Stimulated activated CD8-positive, alpha-beta memory T cell treated with anti-CD3 and anti-CD28 coated beads, Interleukin-15, amount 100 ng/mL, for 4 hours (primary cell): ENCODE data around the gene SLC17A5.
A peak's percentile ranks its signal among the peaks of the same experiment; 100 is the strongest.
"Not testable (repeated sequence)": the region's sequence is repeated elsewhere in the genome, so short reads cannot be mapped to it uniquely, and the experiment has no call there.

Source experiments
- DNase-seq, 2 donors: peaks; one replicate each; pipeline ENCODE4 v3.0.0-alpha.2; 2020; ENCODE audit warnings: low read depth in 2 of 2

The SLC17A5 gene

DNA sequence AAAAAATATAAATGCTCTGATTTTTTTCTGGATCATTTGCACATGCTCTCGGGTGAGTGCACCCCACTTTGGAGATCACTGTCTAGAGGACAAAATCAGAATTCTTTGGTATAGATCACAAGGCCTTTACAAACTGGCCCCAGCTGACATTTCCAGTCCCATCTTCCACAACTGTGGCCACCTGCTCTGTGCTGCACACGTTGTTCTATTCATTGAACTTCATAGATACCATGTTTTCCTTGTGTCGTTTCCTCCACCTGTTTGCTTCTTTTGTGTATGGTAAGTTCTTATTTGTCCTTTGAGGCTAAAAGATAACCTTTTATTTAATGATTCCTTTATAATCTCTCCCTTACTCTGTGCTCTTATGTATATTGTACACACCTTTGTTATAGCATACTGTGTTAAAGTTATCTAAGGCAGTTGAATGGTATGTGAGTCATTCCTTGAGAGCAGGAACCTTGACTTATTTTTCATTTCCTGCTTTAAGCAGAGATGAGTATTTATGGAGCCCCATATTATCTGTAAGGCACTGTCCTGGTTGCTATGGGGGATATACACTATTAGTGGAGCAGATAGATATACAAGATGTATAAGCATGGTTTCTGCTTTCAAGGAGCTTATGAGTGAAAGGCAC lies 12.0 kb upstream of the SLC17A5 start:
- DNase-seq = no peak

- no peak for DNase-seq
Measured at GRCh38 chr6:73664701-73665100, 10.9 kb upstream of the SLC17A5 start.

- DNase-seq = no peak
Measured at GRCh38 chr6:73657201-73657600, 3.4 kb upstream of the SLC17A5 start.

DNA sequence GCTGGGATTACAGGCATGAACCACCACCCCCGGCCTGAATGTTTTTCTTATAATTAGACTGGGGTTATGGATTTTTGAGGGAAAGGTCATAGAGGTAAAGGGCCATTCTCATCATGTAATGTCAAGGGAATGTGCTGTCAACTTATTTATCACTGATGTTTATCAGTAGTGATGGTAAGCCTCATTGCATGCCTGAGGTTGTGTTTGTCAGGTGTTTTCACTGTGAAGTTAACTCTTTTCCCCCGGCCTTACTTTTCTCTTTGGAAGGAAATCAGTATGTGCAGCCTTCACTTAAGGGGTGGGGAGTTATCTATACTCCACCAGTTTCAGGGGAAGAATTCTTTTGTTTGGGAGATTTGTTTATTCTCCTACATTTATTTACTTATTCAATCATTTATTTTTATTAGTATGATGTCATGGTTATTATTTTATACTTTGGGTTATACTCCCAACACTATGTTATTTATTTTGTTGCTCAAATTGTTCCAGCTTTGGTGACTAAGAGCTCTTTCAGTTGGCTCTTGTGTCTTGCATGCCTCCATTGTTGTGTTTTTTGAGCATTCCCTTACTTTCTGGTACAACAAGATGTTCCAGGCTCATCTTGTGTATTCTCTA lies 2.8 kb upstream of the SLC17A5 start:
- no peak for DNase-seq

GRCh38 chr6:73655341-73655917 lies 1.6 kb upstream of the SLC17A5 start:
- no peak for DNase-seq

DNA sequence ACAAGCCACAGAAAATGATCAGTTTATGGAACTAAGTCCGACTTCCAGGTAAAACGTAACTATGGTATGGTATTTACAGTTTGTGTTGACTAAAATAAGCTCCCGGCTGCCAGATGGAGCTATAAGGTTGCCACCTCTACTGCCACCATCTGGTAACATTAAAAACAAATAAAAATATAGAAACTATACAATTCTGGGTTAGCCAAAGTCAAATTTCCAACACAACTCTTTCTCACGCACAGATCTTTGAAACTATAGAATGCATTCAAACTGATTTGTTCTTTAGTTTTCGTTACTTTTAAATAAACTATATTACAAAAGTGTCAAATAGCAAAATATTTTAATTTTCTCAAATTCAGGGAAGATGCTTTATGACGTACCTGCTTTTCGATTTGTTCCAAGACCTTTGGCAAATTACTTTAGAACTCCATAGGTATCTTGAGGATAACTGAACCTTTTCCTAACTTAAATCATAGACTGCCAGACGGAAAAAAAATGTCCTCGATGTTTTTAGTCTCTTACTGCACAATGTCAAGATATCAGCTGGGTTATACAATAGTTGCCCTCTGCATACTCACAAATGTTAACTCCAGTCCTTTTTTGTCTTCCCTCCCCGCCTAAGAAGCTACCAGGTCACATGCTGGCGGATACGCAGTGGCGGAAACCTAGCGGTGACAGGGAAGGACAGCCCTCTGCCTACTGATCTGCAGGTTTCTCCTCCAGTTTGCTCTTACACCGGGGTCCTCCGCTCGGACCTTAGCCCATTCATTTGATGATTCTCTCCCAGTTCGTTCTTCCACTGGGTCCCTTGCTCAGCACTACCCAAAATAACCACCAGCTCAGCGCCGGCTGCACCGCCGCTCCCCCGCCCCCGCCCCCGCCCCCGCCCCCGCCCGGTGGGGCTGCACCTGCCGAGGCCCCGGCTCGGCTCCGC lies 888 bp downstream of the SLC17A5 start:
- DNase-seq = peak; percentile 21 to 35

- DNase-seq = no peak
Measured at GRCh38 chr6:73649783-73650182, 4.0 kb downstream of the SLC17A5 start.

GRCh38 chr6:73648166-73648565 lies 5.6 kb downstream of the SLC17A5 start:
- DNase-seq = no peak

GRCh38 chr6:73644941-73645591 lies 8.7 kb downstream of the SLC17A5 start:
- DNase-seq = no peak

- DNase-seq = no peak
Measured at GRCh38 chr6:73644030-73644429, 9.8 kb downstream of the SLC17A5 start.

DNA sequence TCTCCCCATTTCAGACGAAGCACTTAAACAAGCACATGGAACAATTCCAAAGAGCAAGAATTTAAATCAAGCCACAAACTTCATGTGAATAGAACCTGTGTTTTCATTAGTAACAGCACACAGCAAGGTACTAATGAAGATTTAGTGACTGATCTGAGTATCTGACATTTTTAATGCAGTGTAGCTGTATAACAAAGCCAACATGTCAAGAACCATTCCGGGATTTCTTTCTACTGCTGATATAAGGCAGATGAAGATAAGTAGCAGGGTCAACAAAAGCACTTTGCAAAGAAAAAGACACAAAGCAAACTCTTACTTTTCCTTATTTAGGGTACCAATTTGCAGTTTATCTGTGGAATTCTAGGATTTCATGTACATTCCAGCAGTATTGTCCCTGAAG lies 11.3 kb downstream of the SLC17A5 start:
- DNase-seq = no peak

DNA sequence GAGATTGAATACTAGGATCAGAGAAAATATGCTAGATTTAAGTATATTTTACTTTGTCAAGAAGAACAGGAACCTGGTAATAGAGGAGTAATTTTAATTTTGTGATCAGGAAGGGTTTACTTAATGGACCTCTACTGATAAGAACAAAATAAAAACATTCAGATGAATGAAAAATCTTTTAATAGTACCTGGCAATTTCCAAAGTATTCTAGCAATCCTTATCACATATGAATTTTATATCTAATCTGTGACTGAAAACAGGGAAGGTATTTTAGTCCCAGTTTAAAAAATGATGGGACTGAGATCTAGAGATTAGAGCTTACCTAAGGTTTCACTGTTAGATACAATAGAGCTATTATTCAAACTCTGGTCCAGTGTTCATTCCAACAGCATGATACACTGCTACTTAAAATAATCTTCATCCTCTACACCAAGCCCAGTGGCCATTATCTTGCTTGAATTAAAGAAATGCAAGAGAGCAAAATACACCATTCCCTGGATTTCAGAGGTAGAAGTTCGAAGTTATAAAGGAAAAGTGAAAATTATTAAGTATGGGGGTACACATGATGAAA lies 13.5 kb downstream of the SLC17A5 start:
- DNase-seq = no peak

- DNase-seq = no peak
Measured at GRCh38 chr6:73639040-73639439, 14.8 kb downstream of the SLC17A5 start.

DNA sequence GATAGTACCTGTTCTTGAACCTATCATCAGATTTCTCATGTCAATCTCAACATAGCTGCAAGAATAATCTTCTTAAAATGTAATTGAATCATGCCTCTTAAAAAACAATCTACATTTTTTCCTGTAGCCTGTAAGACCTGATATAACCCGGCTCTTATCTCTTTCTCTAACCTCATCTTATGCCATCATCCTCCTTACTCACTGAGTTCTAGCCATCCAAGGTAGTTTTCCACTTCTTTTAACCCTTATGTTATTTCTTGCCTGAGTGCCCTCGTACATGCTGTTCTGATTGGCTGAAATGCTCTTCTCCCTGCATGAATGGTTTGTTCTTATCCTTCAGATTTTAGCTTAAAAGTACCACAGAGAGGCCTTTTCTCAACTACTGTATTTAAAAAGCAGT lies 16.4 kb downstream of the SLC17A5 start:
- no peak for DNase-seq

DNA sequence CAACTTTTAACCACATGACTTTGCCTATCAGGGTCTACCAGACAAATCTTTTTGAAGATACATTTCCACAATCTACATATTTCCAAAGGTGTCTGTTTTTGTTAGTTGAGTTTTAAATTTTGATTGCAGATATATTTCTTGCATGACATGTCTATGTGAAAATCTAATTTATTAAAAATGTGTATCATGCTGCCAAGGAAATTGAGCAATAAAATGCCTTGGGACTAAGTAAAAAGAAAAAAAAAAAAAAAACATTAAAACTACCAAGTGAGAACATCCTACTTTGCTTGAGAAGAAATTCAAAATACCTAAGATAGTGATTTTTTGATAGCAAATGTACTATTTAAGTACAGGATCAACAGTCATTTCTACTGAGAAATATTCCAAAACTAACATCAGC lies 17.7 kb downstream of the SLC17A5 start:
- no peak for DNase-seq

DNA sequence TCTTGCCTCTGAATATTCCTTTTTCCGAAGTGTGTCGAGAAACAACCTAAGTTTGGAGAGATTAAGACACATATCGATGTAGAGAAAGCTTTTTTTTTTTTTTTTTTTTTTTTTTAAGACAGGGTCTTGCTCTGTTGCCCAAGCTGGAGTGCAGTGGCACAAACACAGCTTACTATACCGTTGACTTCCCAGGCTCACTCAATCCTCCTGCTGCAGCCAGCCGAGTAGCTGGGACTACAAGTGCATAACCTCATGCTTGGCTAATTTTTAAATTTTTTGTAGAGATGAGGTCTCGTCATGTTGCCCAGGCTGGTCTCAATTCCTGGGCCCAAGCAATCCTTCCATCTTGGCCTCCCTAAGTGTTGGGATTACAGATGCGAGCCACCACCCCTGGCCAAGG lies 21.4 kb downstream of the SLC17A5 start:
- DNase-seq = no peak

- DNase-seq = no peak
Measured at GRCh38 chr6:73631849-73632248, 21.9 kb downstream of the SLC17A5 start.

DNA sequence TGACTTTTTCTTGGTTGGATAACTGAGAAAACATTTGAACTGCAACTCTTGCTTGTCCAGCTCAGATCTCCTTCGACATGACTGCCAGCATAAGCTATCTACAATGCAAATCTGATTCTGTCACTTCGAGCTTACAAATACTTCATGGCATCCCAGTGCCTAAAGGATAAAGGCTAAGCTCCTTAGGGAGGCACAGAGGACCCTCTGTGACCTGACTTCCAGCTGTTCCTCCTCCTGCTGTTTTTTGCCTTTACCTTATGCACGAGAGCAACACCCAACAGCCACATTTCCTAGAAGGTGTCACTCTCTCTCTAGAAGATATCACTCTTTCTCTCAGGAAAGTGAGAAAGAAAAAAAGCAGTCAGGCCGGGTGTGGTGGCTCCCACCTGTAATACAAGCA lies 23.4 kb downstream of the SLC17A5 start:
- no peak for DNase-seq

DNA sequence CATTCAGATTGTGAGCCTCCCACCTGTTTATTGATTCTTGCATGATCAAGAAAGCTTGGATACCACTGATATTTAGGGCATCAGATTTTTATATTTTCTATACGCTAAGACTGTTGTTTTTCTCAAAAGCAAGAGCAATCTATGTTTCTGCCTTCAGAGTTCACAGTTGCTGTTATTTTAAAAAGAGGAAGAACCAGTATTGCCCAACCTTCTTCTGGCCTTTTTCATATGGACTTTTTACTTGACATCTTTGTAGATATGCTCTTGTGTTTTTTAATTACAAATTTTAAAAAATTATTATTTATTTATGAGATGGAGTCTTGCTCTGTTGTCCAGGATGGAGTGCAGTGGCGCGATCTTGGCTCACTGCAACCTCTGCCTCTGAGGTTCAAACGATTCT lies 28.9 kb downstream of the SLC17A5 start:
- no peak for DNase-seq

DNA sequence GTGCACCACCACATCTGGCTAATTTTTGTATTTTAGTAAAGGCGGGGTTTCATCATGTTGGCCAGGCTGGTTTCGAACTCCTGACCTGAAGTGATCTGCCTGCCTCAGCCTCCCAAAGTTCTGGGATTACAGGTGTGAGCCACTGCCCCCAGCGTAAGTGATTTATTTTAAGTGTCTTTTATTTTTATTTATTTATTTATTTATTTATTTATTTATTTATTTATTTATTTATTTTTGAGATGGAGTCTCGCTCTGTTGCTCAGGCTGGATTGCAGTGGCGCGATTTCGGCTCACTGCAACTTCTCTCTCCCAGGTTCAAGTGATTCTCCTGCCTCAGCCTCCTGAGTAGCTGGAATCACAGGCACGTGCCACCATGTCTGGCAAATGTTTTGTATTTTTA lies 30.3 kb downstream of the SLC17A5 start:
- DNase-seq = not testable (repeated sequence)

DNA sequence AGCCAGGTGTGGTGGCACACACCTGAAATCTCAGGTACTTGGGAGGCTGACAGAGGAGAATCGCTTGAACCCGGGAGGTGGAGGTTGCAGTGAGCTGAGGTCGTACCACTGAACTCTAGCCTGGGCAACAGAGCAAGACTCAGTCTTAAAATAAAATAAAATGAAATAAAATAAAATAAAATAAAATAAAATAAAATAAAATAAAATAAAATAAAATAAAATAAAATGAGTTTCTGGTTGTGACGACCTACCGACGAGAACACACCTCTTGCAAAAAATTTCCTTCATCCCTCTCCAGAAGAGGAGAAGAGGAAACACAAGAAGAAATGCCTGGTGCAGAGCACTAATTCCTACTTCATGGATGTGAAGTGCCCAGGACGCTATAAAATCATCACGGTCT lies 35.7 kb downstream of the SLC17A5 start:
- not testable (repeated sequence) for DNase-seq

DNA sequence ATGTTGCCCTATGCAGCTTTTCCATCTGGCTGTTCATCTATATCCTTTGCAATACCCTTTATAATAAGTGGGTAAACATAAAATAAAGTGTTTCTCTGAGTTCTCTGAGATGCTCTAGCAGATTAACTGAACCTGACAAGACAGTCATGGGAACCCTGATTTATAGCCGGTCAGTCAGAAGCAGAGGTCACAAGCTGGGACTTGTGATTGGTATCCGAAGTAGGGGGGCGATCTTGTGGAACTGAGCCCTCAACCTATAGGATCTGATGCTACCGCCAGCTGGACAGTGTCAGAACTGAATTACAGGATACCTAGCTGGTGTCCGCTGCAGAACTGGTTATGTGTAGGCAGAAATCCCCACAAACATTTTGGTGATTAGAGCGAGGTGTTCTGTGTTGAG lies 39.0 kb downstream of the SLC17A5 start:
- DNase-seq = no peak
